Endodermal cell (in vitro differentiated cells): ENCODE measurements around the gene BTBD2. TPM values are rescaled to one million over a fixed set of nuclear protein-coding genes. Genes with fewer than 3 reads are reported as not detected.
"Not testable (repeated sequence)": the region's sequence is repeated elsewhere in the genome, so short reads cannot be mapped to it uniquely, and the experiment has no call there.

Experiments used
- DNase-seq: peaks from one replicate; pipeline ENCODE4 v3.0.0-alpha.2; 2017
- H3K27ac ChIP-seq: 2 replicates; pipeline ENCODE4 v1.5.1; 2013; ENCODE audit warnings: mild to moderate bottlenecking, low read depth, low read length, moderate library complexity
- H3K27me3 ChIP-seq: 2 replicates; pipeline ENCODE4 v1.6.1; 2013; ENCODE audit warnings: mild to moderate bottlenecking, low read length, moderate library complexity; ENCODE audit not compliant: insufficient read depth, control insufficient read depth, poor library complexity, severe bottlenecking
- H3K36me3 ChIP-seq: 2 replicates; pipeline ENCODE4 v1.7.0; 2013; ENCODE audit warnings: mild to moderate bottlenecking, low read length, moderate library complexity; ENCODE audit not compliant: control insufficient read depth, insufficient read depth
- H3K4me1 ChIP-seq: one replicate; pipeline ENCODE4 v1.7.0; 2013; ENCODE audit warnings: low read length; ENCODE audit not compliant: control insufficient read depth, insufficient read depth
- H3K4me3 ChIP-seq: 2 replicates; pipeline ENCODE4 v1.5.1; 2013; ENCODE audit warnings: mild to moderate bottlenecking, low read length, moderate library complexity
- H3K9ac ChIP-seq: 2 replicates; pipeline ENCODE4 v1.6.1; 2013; ENCODE audit warnings: mild to moderate bottlenecking, low read length, moderate library complexity; ENCODE audit not compliant: poor library complexity, severe bottlenecking; ENCODE audit errors: extremely low read depth
- H3K9me3 ChIP-seq: 2 replicates; pipeline ENCODE4 v1.6.1; 2013; ENCODE audit warnings: mild to moderate bottlenecking, low read length, moderate library complexity; ENCODE audit not compliant: control insufficient read depth
- H3K27ac Mint-ChIP-seq: 2 replicates; pipeline ENCODE4 v1.8.0; 2020; ENCODE audit warnings: mixed read lengths
- H3K27me3 Mint-ChIP-seq: 2 replicates; pipeline ENCODE4 v1.8.0; 2021; ENCODE audit warnings: mild to moderate bottlenecking, mixed read lengths; ENCODE audit not compliant: insufficient read depth
- H3K36me3 Mint-ChIP-seq: 2 replicates; pipeline ENCODE4 v1.8.0; 2020; ENCODE audit warnings: low read depth, mixed read lengths
- H3K4me1 Mint-ChIP-seq: 2 replicates; pipeline ENCODE4 v1.8.0; 2020; ENCODE audit warnings: mixed read lengths
- H3K4me3 Mint-ChIP-seq: 2 replicates; pipeline ENCODE4 v1.8.0; 2020; ENCODE audit warnings: mild to moderate bottlenecking, moderate library complexity, mixed read lengths
- H3K9me3 Mint-ChIP-seq: 2 replicates; pipeline ENCODE4 v1.8.0; 2020; ENCODE audit warnings: mild to moderate bottlenecking, mixed read lengths
- WGBS, 2 experiments: methylation state at CpG; one replicate each; pipeline versions ENCODE4 v1.1.5 to v1.1.7; 2013; ENCODE audit warnings: missing lambda C conversion rate in 2 of 2, mixed read lengths in 1 of 2; ENCODE audit not compliant: insufficient coverage in 1 of 2, insufficient read length in 1 of 2; 5-methylcytosine and 5-hydroxymethylcytosine counted together
- total RNA-seq, 2 donors: library from RNA; stranded (reverse); fragmentation: NEBNext Ultra II Directional in 1 of 2; extraction: Animal tissue kit (Norgen Biotek cat#: 25700) in 1 of 2; gene quantifications; 2 replicates in 1 of 2; 3 replicates in 1 of 2; pipeline ENCODE4 v1.2.1, GENCODE V29; 2021
- TF ChIP-seq, protein P1 (sequence below): fragments of 200-600 bp; sonication (generic); conservative IDR thresholded peaks from 2 replicates; pipeline ENCODE4 v1.5.0; 2021; ENCODE audit warnings: antibody characterized with exemption, mild to moderate bottlenecking

BTBD2 gene
- total RNA-seq, 2 donors from 2014 or later, result 107 to 112 TPM

DNA sequence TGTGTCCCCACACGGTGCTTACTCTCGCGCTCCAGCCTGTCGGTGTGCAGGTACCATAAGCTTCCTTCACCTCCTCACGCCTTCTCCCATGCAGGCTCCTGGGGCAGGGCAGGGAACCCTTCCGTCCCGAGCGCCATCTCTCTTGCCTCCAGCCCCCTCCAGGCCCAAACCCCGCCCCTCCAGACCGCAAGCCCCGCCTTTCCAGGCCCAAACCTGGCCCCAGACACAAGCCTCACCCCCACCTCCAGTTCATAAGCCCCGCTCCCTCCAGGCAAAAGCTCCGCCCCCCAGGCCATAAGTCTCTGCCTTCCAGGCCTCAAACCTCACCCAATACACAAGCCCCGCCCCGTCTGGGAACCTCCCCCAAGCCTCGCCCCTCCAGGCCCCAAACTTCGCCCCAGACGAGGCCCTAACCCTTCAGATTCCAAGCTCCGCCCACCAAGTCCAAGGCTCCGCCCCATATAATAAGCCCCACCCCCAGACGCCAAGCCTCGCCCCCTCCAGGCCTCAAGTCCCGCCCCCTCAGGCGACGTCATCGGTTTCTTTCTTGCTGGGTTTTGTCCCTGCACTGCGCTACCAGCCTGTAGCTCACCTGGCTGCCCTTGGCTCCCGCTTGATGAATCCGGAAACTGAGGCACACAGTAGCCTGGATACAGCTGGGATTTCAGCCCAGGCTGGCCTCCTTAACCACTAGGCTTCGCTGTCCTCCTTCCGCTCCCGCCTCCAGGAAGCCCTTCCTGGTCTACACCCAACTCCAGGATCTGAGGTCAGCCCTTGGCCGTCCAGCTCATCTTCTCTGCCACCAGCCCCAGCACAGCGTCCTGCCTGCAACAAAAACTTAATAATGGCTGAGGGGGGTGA, 19.4 kb upstream of the BTBD2 start:
- no peaks in the 10 kb centered on the region for H3K9me3 ChIP-seq
- H3K4me3 ChIP-seq, result no peak overlapping the region
- peaks cover 11% of the 10 kb centered on the region for H3K36me3 Mint-ChIP-seq
- peak; percentile 98 for DNase-seq
- peaks cover 17% of the 10 kb centered on the region for H3K9me3 Mint-ChIP-seq
- H3K36me3 ChIP-seq, result peaks cover 11% of the 10 kb centered on the region
- H3K27ac Mint-ChIP-seq, result no peak overlapping the region
- H3K4me1 ChIP-seq, result no peaks in the 10 kb centered on the region
- H3K9ac ChIP-seq, result no peak overlapping the region
- H3K27me3 Mint-ChIP-seq, result no peaks in the 10 kb centered on the region
- no peak overlapping the region for H3K27ac ChIP-seq
- no peaks in the 10 kb centered on the region for H3K27me3 ChIP-seq
- TF ChIP-seq, protein P1, sequence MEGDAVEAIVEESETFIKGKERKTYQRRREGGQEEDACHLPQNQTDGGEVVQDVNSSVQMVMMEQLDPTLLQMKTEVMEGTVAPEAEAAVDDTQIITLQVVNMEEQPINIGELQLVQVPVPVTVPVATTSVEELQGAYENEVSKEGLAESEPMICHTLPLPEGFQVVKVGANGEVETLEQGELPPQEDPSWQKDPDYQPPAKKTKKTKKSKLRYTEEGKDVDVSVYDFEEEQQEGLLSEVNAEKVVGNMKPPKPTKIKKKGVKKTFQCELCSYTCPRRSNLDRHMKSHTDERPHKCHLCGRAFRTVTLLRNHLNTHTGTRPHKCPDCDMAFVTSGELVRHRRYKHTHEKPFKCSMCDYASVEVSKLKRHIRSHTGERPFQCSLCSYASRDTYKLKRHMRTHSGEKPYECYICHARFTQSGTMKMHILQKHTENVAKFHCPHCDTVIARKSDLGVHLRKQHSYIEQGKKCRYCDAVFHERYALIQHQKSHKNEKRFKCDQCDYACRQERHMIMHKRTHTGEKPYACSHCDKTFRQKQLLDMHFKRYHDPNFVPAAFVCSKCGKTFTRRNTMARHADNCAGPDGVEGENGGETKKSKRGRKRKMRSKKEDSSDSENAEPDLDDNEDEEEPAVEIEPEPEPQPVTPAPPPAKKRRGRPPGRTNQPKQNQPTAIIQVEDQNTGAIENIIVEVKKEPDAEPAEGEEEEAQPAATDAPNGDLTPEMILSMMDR, result no peak
- no peaks in the 10 kb centered on the region for H3K4me1 Mint-ChIP-seq
- H3K4me3 Mint-ChIP-seq, result no peak overlapping the region
- 80 to 95% methylated on average over 8 to 33 of the region's 34 CpGs for WGBS, 2 experiments

DNA sequence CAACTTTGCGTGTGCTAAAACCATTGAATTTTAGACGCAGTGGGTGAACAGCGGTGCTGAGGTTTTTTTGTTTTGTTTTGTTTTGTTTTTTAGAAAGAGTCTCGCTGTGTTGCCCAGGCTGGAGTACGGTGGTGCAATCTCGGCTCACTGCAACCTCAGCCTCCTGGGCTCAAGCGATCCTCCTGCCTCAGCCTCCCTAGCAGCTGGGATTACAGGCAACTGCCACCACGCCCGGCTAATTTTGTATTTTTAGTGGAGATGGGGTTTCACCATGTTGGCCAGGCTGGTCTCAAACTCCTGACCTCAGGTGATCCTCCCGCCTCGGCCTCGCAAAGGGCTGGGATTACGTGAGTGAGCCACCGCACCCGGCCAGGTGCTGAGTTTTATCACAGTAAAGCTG, 18.7 kb upstream of the BTBD2 start:
- H3K36me3 ChIP-seq, H3K9me3 ChIP-seq, H3K27me3 ChIP-seq, H3K4me1 ChIP-seq, H3K9ac ChIP-seq, DNase-seq, H3K27ac ChIP-seq, H3K36me3 Mint-ChIP-seq, H3K4me3 Mint-ChIP-seq, H3K4me3 ChIP-seq, H3K4me1 Mint-ChIP-seq, H3K27me3 Mint-ChIP-seq, H3K27ac Mint-ChIP-seq: not testable (repeated sequence)
- 91 to 95% methylated on average over 12 to 15 of the region's 15 CpGs for WGBS, 2 experiments
- peaks cover 17% of the 10 kb centered on the region for H3K9me3 Mint-ChIP-seq

DNA sequence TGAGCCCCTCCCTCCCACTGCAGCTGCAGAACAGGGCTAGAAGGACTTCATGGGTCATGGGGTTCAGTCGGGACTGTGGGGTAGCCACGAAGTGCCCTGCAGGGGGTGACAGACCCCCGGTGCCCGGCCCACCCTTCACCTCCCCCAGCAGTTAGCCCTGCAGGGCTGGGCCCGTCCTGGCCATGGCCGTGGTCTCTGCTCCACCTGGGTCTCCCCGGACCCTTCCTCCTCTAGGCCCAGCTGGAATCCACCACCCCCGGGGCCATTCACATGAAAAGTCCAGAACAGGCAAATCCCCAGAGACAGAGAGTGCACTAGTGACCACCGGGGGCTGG, 18.3 kb upstream of the BTBD2 start:
- Mint-ChIP-seq H3K4me1 (no peaks in the 10 kb centered on the region), H3K4me3 (no peak overlapping the region), H3K36me3 (peaks cover 6% of the 10 kb centered on the region), H3K27ac (no peak overlapping the region), H3K9me3 (peaks cover 17% of the 10 kb centered on the region), H3K27me3 (no peaks in the 10 kb centered on the region)
- TF ChIP-seq, protein P1, result no peak
- no peak overlapping the region for H3K4me3 ChIP-seq
- H3K27me3 ChIP-seq, result no peaks in the 10 kb centered on the region
- H3K27ac ChIP-seq, result no peak overlapping the region
- no peak for DNase-seq
- H3K4me1 ChIP-seq, result no peaks in the 10 kb centered on the region
- WGBS, 2 experiments, result 82 to 85% methylated on average over 4 to 9 of the region's 9 CpGs
- peaks cover 7% of the 10 kb centered on the region for H3K36me3 ChIP-seq
- no peaks in the 10 kb centered on the region for H3K9me3 ChIP-seq
- H3K9ac ChIP-seq, result no peak overlapping the region
